NT2/D1 (cell line): Measurements from ENCODE around the gene RBMS1.

ENCODE experiments used
- DNase-seq: peaks from one replicate; pipeline ENCODE4 v3.0.0-alpha.2; 2011; ENCODE audit warnings: low read depth, low spot score
- H3K27me3 ChIP-seq: 2 replicates; pipeline ENCODE4 v1.6.0; 2011; ENCODE audit warnings: mild to moderate bottlenecking; ENCODE audit not compliant: insufficient read length, insufficient read depth
- H3K36me3 ChIP-seq: 2 replicates; pipeline ENCODE4 v1.6.1; 2011; ENCODE audit warnings: mild to moderate bottlenecking, low read length, mixed read lengths; ENCODE audit not compliant: insufficient read depth, insufficient read length
- H3K4me1 ChIP-seq: 2 replicates; pipeline ENCODE4 v1.5.1; 2011; ENCODE audit not compliant: insufficient read depth, insufficient read length
- H3K4me3 ChIP-seq: 2 replicates; pipeline ENCODE4 v1.5.1; 2011; ENCODE audit warnings: low read depth; ENCODE audit not compliant: insufficient read length
- H3K9ac ChIP-seq: 2 replicates; pipeline ENCODE4 v1.6.0; 2011; ENCODE audit warnings: low read depth; ENCODE audit not compliant: insufficient read length
- H3K9me3 ChIP-seq: 2 replicates; pipeline ENCODE4 v1.5.1; 2011; ENCODE audit warnings: mild to moderate bottlenecking, low read length; ENCODE audit not compliant: insufficient read depth
- SUZ12 ChIP-seq: IDR thresholded peaks from 2 replicates; pipeline ENCODE4 v1.6.1; 2011; ENCODE audit not compliant: insufficient read length, insufficient read depth; ENCODE audit errors: extremely low read depth
- YY1 ChIP-seq: IDR thresholded peaks from 2 replicates; pipeline ENCODE4 v1.6.1; 2011; ENCODE audit not compliant: insufficient read length, insufficient read depth
- ZNF274 ChIP-seq: IDR thresholded peaks from 2 replicates; pipeline ENCODE4 v1.6.1; 2011; ENCODE audit warnings: mild to moderate bottlenecking, low read depth, low read length

Gene RBMS1

GRCh38 chr2:160512491-160512890 lies 18.9 kb upstream of the RBMS1 start:
- no peak for DNase-seq
- Histone ChIP-seq H3K36me3 (no peaks in the 10 kb centered on the region), H3K9me3 (no peaks in the 10 kb centered on the region), H3K4me3 (no peak overlapping the region), H3K27me3 (no peaks in the 10 kb centered on the region), H3K4me1 (peaks cover 2% of the 10 kb centered on the region), H3K9ac (no peak overlapping the region)
- TF ChIP-seq SUZ12 (no peak), ZNF274 (no peak), YY1 (no peak)

- DNase-seq = no peak
- TF ChIP-seq SUZ12 (no peak), ZNF274 (no peak), YY1 (no peak)
- H3K36me3 ChIP-seq = no peaks in the 10 kb centered on the region
- H3K4me3 ChIP-seq = no peak overlapping the region
- H3K4me1 ChIP-seq = peaks cover 2% of the 10 kb centered on the region
- H3K9me3 ChIP-seq = no peaks in the 10 kb centered on the region
- no peaks in the 10 kb centered on the region for H3K27me3 ChIP-seq
- H3K9ac ChIP-seq = no peak overlapping the region
These were observed 17.0 kb upstream of the RBMS1 start for GRCh38 chr2:160510617-160511016.

DNA sequence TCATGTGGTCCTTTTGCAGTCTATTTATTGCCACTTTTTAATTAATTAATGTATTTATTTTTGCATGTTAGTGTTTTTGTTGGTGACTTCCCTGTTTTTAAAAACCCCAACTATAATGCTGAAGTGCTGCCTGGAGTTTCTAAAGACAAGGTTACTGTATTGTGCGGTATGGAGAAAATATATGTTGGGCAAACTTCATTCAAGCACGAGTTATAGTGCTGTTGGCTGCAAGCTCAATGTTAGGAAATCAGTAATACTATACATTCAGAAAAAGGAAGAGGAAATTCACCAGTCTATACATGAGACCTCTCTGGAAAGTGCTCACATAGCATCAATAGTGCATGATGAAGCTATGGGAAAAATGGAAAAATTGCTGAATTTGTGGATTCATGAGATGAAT lies 15.4 kb upstream of the RBMS1 start:
- H3K36me3 ChIP-seq = no peaks in the 10 kb centered on the region
- DNase-seq = no peak
- H3K4me1 ChIP-seq = no peaks in the 10 kb centered on the region
- H3K9me3 ChIP-seq = no peaks in the 10 kb centered on the region
- H3K27me3 ChIP-seq = no peaks in the 10 kb centered on the region
- no peak for TF ChIP-seq ZNF274
- no peak for TF ChIP-seq SUZ12
- TF ChIP-seq YY1 = no peak
- no peak overlapping the region for H3K9ac ChIP-seq
- no peak overlapping the region for H3K4me3 ChIP-seq

DNA sequence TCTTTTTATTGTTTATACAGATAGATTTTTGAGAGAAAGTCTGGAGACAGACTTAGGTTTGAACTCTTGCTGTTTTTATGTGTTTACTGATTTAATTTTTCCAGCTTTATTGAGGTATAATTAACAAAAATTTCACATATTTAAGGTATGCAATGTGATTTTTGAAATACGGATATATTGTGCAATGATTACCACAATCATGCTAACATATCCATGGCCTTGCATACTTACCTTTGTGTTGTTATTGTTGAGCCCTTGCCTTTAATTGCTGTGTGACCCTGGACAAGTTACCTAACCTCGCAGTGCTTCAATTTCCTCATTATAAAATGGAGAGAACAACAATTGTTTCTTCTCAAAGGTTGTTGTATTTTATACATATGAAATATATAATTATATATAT lies 13.9 kb upstream of the RBMS1 start:
- Histone ChIP-seq H3K9ac (no peak overlapping the region), H3K4me3 (no peak overlapping the region), H3K9me3 (no peaks in the 10 kb centered on the region), H3K36me3 (no peaks in the 10 kb centered on the region), H3K4me1 (no peaks in the 10 kb centered on the region), H3K27me3 (no peaks in the 10 kb centered on the region)
- TF ChIP-seq SUZ12 = no peak
- TF ChIP-seq ZNF274 = no peak
- no peak for DNase-seq

DNA sequence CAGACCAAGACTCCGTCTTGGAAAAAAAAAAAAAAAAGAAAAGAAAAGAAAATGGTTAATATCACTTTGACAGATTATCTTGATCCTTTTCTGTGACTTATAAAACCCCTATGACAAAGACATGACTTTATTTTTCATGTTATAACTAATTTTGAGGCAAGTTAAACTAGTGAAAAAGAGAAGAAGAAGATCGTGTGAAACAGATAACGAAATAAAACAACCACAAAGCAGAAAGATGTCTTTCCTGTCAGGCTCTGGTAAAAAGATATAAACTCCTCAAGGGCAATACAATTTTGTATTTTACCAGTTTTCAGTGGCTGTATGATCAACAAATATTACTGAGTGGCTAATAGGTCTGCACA lies 13.4 kb upstream of the RBMS1 start:
- H3K27me3 ChIP-seq = no peaks in the 10 kb centered on the region
- H3K4me1 ChIP-seq = no peaks in the 10 kb centered on the region
- DNase-seq = no peak
- H3K9ac ChIP-seq = no peak overlapping the region
- no peak overlapping the region for H3K4me3 ChIP-seq
- no peak for TF ChIP-seq SUZ12
- TF ChIP-seq YY1 = no peak
- no peak for TF ChIP-seq ZNF274
- no peaks in the 10 kb centered on the region for H3K36me3 ChIP-seq
- H3K9me3 ChIP-seq = no peaks in the 10 kb centered on the region

DNA sequence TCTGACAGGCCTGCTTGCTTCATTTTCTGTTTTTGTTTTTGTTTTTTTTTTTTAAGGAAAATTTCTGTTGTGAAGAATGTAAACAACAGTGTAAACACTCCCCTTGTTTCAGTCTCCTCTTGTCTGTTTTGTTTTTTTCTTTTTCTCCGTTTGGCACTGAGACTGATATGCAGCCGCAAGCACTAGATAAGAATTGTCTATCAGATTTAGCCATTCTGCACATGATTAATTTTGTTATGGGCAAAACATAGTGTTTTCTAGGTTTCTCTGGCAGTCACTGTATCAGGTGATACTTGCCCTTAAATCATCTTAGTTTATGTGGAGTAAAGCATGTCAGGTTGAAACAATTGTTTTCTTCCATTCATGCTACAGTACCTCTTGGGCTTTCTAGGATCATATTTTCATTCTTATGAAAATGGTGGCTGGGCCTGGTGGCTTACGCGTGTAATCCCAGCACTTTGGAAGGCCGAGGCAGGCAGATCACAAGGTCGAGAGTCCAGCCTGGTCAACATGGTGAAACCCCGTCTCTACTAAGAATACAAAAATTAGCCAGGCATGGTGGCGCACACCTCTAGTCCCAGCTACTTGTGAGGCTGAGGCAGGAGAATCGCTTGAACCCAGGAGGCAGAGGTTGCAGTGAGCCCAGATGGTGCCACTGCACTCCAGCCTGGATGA lies 12.9 kb upstream of the RBMS1 start:
- no peak for DNase-seq
- Histone ChIP-seq H3K9me3 (no peaks in the 10 kb centered on the region), H3K9ac (no peak overlapping the region), H3K27me3 (no peaks in the 10 kb centered on the region), H3K4me3 (no peak overlapping the region), H3K36me3 (no peaks in the 10 kb centered on the region), H3K4me1 (no peaks in the 10 kb centered on the region)
- TF ChIP-seq SUZ12 = no peak

DNA sequence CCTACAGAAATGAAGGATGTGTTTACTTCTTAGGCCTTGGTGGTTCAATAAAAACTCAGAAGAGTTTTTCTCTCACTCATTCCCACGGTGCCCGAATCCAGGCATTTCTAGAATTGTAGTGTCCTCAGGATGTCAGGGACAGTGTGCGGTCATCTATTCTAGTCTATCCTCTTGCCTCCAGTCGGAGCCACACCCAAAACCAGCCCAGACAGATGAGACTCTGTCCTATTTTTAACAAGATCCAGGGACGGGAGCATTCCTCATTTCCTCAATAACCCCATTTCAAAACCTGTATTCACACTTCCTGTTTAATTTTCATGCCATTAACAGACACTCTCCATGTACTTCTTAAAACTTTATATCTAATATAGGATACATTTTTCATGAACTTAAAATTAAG lies 11.6 kb upstream of the RBMS1 start:
- TF ChIP-seq ZNF274 (no peak), SUZ12 (no peak), YY1 (no peak)
- H3K9ac ChIP-seq = no peak overlapping the region
- H3K4me1 ChIP-seq = no peaks in the 10 kb centered on the region
- no peak for DNase-seq
- H3K36me3 ChIP-seq = no peaks in the 10 kb centered on the region
- no peaks in the 10 kb centered on the region for H3K9me3 ChIP-seq
- H3K4me3 ChIP-seq = no peak overlapping the region
- H3K27me3 ChIP-seq = no peaks in the 10 kb centered on the region

DNA sequence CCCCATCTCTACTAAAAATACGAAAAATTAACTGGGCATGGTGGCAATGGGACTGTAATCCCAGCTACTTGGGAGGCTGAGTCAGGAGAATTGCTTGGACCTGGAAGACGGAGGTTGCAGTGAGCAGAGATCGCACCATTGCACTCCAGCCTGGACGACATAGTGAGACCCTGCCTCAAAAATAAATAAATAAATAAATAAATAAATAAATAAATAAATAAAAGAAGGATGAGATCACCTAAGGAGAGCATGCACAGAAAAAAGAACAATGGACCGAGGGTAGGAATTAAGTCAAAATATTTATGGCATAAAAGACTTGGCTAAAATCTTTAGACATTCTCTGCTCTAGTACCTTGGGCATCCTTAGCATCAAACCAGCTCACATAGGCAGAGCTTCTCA lies 8.9 kb upstream of the RBMS1 start:
- TF ChIP-seq ZNF274 (no peak), SUZ12 (no peak), YY1 (no peak)
- Histone ChIP-seq H3K9me3 (no peaks in the 10 kb centered on the region), H3K9ac (no peak overlapping the region), H3K4me3 (no peak overlapping the region), H3K4me1 (no peaks in the 10 kb centered on the region), H3K36me3 (no peaks in the 10 kb centered on the region), H3K27me3 (no peaks in the 10 kb centered on the region)
- no peak for DNase-seq
